ENCODE data around the gene MID1.

The MID1 gene

GRCh38 chrX:10465254-10465653 is 155.1 kb downstream of the MID1 start:
- DNase-seq (ENCODE audit: low read depth) = no peak
- TF ChIP-seq, protein P1, sequence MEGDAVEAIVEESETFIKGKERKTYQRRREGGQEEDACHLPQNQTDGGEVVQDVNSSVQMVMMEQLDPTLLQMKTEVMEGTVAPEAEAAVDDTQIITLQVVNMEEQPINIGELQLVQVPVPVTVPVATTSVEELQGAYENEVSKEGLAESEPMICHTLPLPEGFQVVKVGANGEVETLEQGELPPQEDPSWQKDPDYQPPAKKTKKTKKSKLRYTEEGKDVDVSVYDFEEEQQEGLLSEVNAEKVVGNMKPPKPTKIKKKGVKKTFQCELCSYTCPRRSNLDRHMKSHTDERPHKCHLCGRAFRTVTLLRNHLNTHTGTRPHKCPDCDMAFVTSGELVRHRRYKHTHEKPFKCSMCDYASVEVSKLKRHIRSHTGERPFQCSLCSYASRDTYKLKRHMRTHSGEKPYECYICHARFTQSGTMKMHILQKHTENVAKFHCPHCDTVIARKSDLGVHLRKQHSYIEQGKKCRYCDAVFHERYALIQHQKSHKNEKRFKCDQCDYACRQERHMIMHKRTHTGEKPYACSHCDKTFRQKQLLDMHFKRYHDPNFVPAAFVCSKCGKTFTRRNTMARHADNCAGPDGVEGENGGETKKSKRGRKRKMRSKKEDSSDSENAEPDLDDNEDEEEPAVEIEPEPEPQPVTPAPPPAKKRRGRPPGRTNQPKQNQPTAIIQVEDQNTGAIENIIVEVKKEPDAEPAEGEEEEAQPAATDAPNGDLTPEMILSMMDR (conservative IDR thresholded peaks at IDR 0.05; ENCODE audit: control insufficient read depth, insufficient read depth, low read depth, low read length) = no peak
- H3K4me3 ChIP-seq (ENCODE audit: control insufficient read depth, low read depth, low read length) = no peak overlapping the region

DNA sequence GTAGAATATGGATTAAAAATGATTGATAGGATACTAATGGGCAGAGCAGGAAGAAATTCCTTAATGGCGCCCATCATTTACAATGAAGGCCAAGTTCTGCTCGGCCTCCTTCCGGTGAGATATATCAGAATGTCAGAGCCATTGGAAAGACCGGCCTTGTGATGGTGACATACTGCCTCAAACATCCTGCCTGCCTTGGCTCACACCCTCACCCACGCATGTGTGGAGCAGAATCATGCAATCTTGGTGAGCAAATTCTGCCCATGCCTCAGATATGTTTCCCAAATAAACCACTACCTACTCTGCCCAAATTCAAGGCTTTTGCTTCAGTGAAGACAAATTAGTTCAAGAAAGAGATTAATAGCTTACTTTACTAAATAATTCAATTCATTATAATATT is 163.3 kb downstream of the MID1 start:
- H3K4me3 ChIP-seq (ENCODE audit: control insufficient read depth, low read depth, low read length) = no peak overlapping the region
- TF ChIP-seq, protein P1 (conservative IDR thresholded peaks at IDR 0.05; ENCODE audit: control insufficient read depth, insufficient read depth, low read depth, low read length) = no peak
- peak; percentile 68 for DNase-seq (ENCODE audit: low read depth)

GRCh38 chrX:10453945-10454344 is 166.4 kb downstream of the MID1 start:
- TF ChIP-seq, protein P1 (conservative IDR thresholded peaks at IDR 0.05; ENCODE audit: control insufficient read depth, insufficient read depth, low read depth, low read length) = no peak
- DNase-seq (ENCODE audit: low read depth) = no peak
- no peak overlapping the region for H3K4me3 ChIP-seq (ENCODE audit: control insufficient read depth, low read depth, low read length)

DNA sequence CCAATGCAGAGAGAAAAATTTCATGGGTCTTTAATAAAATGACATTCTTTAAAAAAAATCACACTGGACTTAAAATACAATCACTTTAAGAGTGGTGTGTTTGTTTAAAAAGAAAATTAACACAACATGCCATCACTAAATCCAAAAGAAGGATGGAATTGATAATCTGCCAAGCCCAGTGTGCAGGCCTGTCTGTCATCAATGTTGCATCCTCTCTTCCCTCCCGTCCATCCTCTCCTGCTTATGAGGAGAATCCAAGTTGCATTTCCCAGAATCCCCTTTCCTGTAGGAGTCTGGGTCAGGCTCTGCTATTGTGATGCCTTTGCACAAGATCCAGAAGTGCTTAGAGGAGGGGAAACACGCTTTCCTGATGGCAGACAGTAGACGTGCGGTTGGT is 169.4 kb downstream of the MID1 start:
- TF ChIP-seq, protein P1 (conservative IDR thresholded peaks at IDR 0.05; ENCODE audit: control insufficient read depth, insufficient read depth, low read depth, low read length) = no peak
- DNase-seq (ENCODE audit: low read depth) = peak; percentile 33
- H3K4me3 ChIP-seq (ENCODE audit: control insufficient read depth, low read depth, low read length) = no peak overlapping the region

DNA sequence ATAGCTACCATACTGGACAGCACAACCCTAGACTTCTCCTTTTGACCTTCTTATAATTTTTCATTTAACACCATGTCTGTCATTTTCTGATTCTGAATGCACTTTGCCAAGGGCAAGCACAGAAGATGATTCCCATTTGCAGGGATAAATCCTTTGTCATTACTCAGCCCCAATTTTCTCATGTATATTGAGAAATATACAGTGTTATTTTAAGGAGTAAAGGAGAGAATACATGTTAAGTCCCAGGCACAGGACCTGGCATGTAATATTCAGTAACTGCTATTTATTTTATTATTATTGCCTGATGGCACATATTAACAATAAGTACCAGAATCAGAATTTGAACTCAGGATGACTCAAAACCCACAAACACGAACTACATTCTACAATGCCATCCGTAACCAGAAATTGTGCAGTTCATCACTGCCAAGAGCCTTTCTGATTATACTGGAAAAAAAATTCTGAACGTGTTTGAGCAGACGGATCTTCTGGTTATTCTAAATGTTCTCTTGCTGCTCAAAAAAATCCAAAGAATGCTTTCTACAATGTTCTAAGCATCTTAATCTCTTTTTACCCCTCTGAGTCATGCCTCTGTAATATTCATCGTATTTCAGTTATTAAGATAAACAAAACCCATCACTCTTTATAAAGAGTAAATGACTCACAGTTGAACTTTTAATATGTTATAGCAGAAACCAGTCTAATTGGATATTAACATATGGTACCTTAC is 170.0 kb downstream of the MID1 start:
- peak; percentile 76 for DNase-seq (ENCODE audit: low read depth)
- no peak overlapping the region for H3K4me3 ChIP-seq (ENCODE audit: control insufficient read depth, low read depth, low read length)
- TF ChIP-seq, protein P1 (conservative IDR thresholded peaks at IDR 0.05; ENCODE audit: control insufficient read depth, insufficient read depth, low read depth, low read length) = no peak

DNA sequence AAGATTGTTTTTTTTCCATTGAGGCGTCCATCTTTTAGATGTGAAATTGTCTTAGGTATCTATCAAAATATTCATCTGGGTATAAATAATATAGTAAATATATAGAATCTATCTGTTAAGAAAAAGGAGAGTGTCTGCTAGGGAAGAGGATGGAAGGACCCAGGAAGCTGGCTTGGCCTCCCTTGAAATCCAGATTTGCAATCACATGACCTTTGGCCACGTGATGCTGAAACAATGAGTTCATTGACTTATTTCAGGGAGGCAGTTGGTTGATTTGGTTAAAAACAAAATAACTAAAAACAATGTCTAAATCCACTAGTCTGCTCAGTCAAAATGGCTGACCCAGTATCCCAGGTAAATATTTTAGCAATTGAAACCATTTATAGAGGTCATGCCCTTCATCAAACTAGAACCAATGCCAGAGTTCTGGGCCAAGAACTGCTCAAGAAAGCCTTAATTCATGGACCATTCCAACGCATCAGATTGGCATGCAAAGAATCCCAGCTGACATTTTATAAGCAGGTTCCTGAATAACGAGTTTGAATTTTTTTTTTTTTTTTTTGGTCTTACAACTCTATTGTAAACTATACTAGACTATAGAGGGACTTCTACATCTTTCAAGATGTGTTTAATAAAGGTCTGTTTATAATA is 172.7 kb downstream of the MID1 start:
- DNase-seq (ENCODE audit: low read depth) = no peak
- TF ChIP-seq, protein P1 (conservative IDR thresholded peaks at IDR 0.05; ENCODE audit: control insufficient read depth, insufficient read depth, low read depth, low read length) = no peak
- no peak overlapping the region for H3K4me3 ChIP-seq (ENCODE audit: control insufficient read depth, low read depth, low read length)

Data from fibroblast of mammary gland (primary cell).